ENCODE results near the gene NAT8.
"Not testable (repeated sequence)": the region's sequence is repeated elsewhere in the genome, so short reads cannot be mapped to it uniquely, and the experiment has no call there.

GRCh38 chr2:73624625-73625024 lies 17.6 kb downstream of the NAT8 start:
- not testable (repeated sequence) for TF ChIP-seq POLR2A, POLR2AphosphoS5 (IDR thresholded peaks at IDR 0.05)
- TF ChIP-seq, protein P1, sequence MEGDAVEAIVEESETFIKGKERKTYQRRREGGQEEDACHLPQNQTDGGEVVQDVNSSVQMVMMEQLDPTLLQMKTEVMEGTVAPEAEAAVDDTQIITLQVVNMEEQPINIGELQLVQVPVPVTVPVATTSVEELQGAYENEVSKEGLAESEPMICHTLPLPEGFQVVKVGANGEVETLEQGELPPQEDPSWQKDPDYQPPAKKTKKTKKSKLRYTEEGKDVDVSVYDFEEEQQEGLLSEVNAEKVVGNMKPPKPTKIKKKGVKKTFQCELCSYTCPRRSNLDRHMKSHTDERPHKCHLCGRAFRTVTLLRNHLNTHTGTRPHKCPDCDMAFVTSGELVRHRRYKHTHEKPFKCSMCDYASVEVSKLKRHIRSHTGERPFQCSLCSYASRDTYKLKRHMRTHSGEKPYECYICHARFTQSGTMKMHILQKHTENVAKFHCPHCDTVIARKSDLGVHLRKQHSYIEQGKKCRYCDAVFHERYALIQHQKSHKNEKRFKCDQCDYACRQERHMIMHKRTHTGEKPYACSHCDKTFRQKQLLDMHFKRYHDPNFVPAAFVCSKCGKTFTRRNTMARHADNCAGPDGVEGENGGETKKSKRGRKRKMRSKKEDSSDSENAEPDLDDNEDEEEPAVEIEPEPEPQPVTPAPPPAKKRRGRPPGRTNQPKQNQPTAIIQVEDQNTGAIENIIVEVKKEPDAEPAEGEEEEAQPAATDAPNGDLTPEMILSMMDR (IDR thresholded peaks at IDR 0.05): not testable (repeated sequence)
